Choroid plexus epithelial cell (primary cell): Measurements from ENCODE around the gene RPLP1.

Experiments used
- DNase-seq: peaks from one replicate; pipeline ENCODE4 v3.0.0-alpha.2; 2010; ENCODE audit warnings: low read depth
- H3K4me3 ChIP-seq: 2 replicates; pipeline ENCODE4 v1.5.1; 2011; ENCODE audit warnings: low read depth, mild to moderate bottlenecking, control low read depth, low read length, moderate library complexity
- CTCF ChIP-seq: conservative IDR thresholded peaks from 2 replicates; pipeline ENCODE4 v1.5.1; 2011; ENCODE audit warnings: low read depth, mild to moderate bottlenecking, control low read depth, inconsistent platforms, low read length, moderate library complexity

Gene RPLP1

DNA sequence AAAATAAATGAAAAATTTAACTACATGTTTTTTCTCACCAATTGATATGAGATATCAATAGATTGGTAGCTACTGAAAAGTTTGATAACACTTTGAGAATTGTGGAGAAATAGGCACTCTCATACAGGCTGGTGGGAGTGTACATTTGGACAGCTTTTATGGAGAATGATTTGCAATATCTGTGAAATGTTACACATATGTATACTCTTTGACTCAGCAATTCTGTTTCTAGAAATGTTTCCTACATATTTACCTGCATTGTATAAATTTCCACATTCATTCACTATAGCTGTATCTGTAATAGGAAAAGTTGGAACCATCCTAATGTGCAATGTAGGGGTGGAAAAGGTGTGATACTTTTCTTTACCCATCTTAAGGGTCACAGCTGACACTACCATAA, 40.3 kb upstream of the RPLP1 start:
- no peak for TF ChIP-seq CTCF
- no peak overlapping the region for H3K4me3 ChIP-seq
- DNase-seq = no peak

DNA sequence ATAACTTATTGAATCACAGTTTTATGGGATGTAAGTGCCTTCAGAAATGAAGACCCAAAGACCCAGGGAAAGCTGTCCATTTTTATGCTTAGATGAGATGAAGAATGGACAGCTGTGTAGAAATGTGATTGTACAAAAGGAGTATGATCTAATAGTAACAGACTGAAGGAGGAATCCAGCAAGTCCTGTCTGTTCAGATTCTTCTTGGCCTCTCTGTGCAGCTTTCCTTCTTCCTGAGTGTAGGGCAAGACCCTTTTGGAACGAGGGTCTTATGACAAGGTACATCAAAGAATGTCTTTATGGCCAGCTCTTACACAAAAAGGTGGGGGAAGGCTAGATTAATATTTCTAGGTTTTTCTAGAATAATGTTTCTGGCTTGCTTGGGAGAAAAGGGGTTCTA, 39.9 kb upstream of the RPLP1 start:
- H3K4me3 ChIP-seq = no peak overlapping the region
- DNase-seq = no peak
- no peak for TF ChIP-seq CTCF

- DNase-seq = peak; percentile 95
- TF ChIP-seq CTCF = no peak
- peak within 1 kb of the TSS; percentile 84 for H3K4me3 ChIP-seq
These were observed 38.6 kb upstream of the RPLP1 start, which contains the start of gene KIF23 for GRCh38 chr15:69413822-69414700. Gene KIF23, plus strand, starts transcription at chr15:69414349. Its CDS starts 117 bp downstream, at chr15:69414466.

DNA sequence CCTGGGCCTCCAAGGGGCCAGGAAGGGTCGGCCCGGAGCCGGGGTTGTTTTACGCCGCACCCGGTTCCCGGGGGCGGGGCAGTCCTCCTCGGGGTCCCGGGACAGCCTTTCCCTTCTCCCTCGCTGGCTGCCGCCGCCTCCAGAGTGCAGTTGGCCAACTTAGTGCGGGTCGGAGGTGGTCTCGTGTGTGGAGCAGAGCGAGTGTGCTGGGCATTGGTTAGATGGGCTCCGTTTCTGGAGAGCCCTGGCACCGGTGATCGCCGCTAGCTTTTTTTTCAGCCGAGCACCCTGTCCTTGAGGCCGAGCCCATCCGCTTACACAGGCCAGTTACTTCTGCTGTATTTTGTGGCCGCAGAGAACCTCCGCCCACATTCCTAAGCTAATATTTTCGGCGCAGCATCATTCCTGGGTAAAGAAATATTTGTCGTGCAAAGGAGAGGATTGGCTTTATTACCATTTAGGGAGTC, 37.9 kb upstream of the RPLP1 start:
- H3K4me3 ChIP-seq = peak overlapping the region; percentile 84
- no peak for TF ChIP-seq CTCF
- peak; percentile 95 for DNase-seq

DNA sequence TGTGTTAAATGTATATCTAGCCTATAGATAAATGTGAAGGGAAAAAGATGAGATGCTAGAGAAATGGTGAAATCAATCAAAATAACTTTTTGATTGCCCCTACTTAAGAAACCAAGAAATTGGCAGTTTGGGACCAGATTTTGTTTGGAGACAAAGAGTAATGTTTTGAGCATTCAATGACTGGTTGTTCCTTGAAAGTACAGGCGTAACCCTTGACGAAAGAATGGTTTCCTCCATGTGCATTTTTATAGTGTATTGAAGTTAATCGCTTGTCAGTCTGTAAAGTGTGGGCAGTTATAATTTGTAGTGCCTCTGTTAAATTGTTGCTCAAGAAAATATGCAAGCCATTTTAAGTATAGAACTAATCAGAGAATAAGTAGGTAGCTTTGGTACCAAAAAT, 37.2 kb upstream of the RPLP1 start:
- TF ChIP-seq CTCF = no peak
- H3K4me3 ChIP-seq = peak overlapping the region; percentile 84
- no peak for DNase-seq

DNA sequence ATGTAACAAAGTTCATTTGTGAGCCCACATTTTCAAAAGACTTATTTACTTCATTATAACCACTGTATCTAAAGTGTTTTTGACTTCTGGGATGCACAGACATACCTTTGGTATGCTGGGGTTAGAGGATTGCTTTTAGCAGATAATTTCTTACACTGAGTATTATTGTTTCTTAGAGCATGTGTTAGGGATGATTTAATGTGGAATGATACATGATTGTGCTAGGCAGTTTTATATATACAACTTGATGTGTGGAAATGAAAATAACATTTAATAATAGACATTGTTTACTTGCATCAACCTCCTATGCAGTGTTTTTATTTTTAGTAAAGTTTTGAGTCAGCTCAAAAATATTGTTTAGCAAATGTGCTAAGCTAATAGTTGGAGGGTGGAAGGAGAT, 35.0 kb upstream of the RPLP1 start:
- no peak for TF ChIP-seq CTCF
- DNase-seq = no peak

DNA sequence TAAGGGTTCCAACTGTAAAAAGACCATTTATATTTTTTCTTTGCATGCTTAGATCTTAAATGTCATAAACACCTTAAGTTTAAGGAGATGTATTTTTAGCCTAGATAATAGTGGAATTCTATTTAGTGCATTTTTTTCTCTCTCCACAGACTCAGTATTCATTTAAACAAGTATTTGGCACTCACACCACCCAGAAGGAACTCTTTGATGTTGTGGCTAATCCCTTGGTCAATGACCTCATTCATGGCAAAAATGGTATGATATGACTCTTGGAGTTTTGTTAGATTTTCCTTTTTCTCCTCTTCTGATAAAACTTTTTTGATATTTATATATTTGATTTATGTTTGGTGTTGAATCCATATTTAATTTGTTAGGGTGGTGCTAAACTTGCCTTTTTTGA, 31.1 kb upstream of the RPLP1 start:
- H3K4me3 ChIP-seq = no peak overlapping the region
- DNase-seq = no peak
- TF ChIP-seq CTCF = no peak

More for the DNA sequence above, 35.0 kb upstream of the RPLP1 start:
- H3K4me3 ChIP-seq = no peak overlapping the region
